HepG2 (cell line): ENCODE measurements around the gene GRK6.

Experiments used
- GLI4 ChIP-seq: sonication (generic); formaldehyde crosslinking; IDR thresholded peaks from 2 replicates; pipeline ENCODE4 v1.5.1; 2020; ENCODE audit warnings: missing genetic modification reagents, mild to moderate bottlenecking, moderate library complexity, borderline replicate concordance
- HHEX ChIP-seq: IDR thresholded peaks from 2 replicates; pipeline ENCODE4 v1.6.1; 2016; ENCODE audit warnings: control low read depth
- PLRG1 ChIP-seq: fragments of 450-650 bp; conservative IDR thresholded peaks from 2 replicates; pipeline ENCODE4 v1.6.1; 2016
- POLR2A ChIP-seq, 2 experiments: IDR thresholded peaks; 2 replicates each; pipeline ENCODE4 v1.6.1; 2011; ENCODE audit warnings: low read depth in 2 of 2, low read length in 2 of 2, mild to moderate bottlenecking in 1 of 2, moderate library complexity in 1 of 2; ENCODE audit not compliant: insufficient read depth in 1 of 2
- RFX5 ChIP-seq: IDR thresholded peaks from 2 replicates; pipeline ENCODE4 v1.6.1; 2011; ENCODE audit warnings: low read depth, low read length, improper control_type of control experiment
- ZFP62 ChIP-seq: sonication (generic); formaldehyde crosslinking; IDR thresholded peaks from 2 replicates; pipeline ENCODE4 v1.4.0; 2020; ENCODE audit warnings: missing genetic modification reagents
- ZNF138 ChIP-seq: sonication (generic); formaldehyde crosslinking; IDR thresholded peaks from 2 replicates; pipeline ENCODE4 v1.5.0; 2020; ENCODE audit warnings: mild to moderate bottlenecking, low read depth, missing genetic modification reagents
- ZNF468 ChIP-seq: sonication (generic); formaldehyde crosslinking; IDR thresholded peaks from 2 replicates; pipeline ENCODE4 v1.8.0; 2022; ENCODE audit warnings: mild to moderate bottlenecking, moderate library complexity, missing genetic modification reagents
- ZNF615 ChIP-seq: sonication (generic); formaldehyde crosslinking; IDR thresholded peaks from 2 replicates; pipeline ENCODE4 v1.5.0; 2020; ENCODE audit warnings: mild to moderate bottlenecking, missing genetic modification reagents, borderline replicate concordance
- ZSCAN22 ChIP-seq: sonication (generic); formaldehyde crosslinking; IDR thresholded peaks from 2 replicates; pipeline ENCODE4 v1.4.0; 2020; ENCODE audit warnings: mild to moderate bottlenecking, missing genetic modification reagents
- TF ChIP-seq, protein P1 (sequence below): sonication (generic); formaldehyde crosslinking; IDR thresholded peaks from 2 replicates; pipeline ENCODE4 v1.5.0; 2020; ENCODE audit warnings: mild to moderate bottlenecking, missing genetic modification reagents, moderate library complexity
- TF ChIP-seq, protein P2 (sequence below): IDR thresholded peaks from 2 replicates; pipeline ENCODE4 v1.6.1; 2012; ENCODE audit warnings: inconsistent platforms

DNA sequence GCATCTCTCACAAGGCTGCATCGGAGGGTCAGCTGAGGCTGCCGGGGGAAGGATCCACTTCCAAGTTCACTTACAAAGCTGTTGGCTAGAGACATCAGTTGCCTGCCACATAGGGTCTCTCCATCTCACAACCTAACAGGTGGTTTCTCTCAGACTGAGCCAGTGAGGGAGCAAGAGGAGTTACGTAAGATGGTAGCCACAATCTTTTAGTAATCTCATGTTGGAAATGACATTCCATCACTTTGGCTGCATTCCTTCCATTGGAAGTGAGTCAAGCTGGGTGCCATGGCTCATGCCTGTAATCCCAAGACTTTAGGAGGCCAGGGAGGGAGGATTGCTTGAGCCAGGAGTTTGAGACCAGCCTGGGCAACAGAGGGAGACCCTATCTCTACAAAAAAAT, 7.4 kb upstream of the GRK6 start:
- TF ChIP-seq ZNF138 (CRISPR knock-in tag) (no peak), HHEX (CRISPR knock-in tag) (no peak), ZNF615 (no peak), ZSCAN22 (no peak), POLR2A (IDR thresholded peaks at IDR 0.05; ENCODE audit: insufficient read depth in 1 of 2, low read depth in 2 of 2, low read length in 2 of 2) (no peak), PLRG1 (no peak), ZNF468 (CRISPR knock-in tag) (no peak), RFX5 (no peak), GLI4 (CRISPR knock-in tag) (no peak), ZFP62 (no peak)
- TF ChIP-seq, protein P1, sequence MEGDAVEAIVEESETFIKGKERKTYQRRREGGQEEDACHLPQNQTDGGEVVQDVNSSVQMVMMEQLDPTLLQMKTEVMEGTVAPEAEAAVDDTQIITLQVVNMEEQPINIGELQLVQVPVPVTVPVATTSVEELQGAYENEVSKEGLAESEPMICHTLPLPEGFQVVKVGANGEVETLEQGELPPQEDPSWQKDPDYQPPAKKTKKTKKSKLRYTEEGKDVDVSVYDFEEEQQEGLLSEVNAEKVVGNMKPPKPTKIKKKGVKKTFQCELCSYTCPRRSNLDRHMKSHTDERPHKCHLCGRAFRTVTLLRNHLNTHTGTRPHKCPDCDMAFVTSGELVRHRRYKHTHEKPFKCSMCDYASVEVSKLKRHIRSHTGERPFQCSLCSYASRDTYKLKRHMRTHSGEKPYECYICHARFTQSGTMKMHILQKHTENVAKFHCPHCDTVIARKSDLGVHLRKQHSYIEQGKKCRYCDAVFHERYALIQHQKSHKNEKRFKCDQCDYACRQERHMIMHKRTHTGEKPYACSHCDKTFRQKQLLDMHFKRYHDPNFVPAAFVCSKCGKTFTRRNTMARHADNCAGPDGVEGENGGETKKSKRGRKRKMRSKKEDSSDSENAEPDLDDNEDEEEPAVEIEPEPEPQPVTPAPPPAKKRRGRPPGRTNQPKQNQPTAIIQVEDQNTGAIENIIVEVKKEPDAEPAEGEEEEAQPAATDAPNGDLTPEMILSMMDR = no peak
- TF ChIP-seq, protein P2, sequence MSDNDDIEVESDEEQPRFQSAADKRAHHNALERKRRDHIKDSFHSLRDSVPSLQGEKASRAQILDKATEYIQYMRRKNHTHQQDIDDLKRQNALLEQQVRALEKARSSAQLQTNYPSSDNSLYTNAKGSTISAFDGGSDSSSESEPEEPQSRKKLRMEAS = no peak
